NCI-H446 treated with DMSO at 0.1 percent for 48 hours (cell line): ENCODE results near the gene NOPCHAP1.
A peak's percentile ranks its signal among the peaks of the same experiment; 100 is the strongest.
"Not testable (repeated sequence)": the region's sequence is repeated elsewhere in the genome, so short reads cannot be mapped to it uniquely, and the experiment has no call there.

ENCODE experiments used
- DNase-seq: peaks from one replicate; lab custom pipeline; 2025; lab: John Stamatoyannopoulos, UW

The NOPCHAP1 gene

DNA sequence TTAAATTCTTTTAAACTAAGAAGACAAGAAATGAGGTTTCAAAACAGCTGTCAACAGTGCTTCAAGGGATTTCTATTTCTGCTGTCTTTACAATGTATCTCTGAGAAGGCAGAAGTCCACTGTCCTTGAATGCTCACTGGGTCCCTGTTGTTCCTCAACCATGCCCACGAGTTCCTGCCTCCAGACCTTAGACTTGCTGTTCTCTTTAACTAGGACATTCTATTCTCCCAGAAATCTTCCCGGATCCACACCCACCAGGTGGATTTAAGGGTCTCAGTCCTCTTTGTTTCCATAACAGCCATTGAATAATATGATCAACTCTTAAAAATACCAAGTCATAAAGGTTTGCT lies 21.3 kb upstream of the NOPCHAP1 start:
- DNase-seq: no peak

GRCh38 chr12:104966677-104967076 lies 19.4 kb upstream of the NOPCHAP1 start:
- DNase-seq: no peak

- DNase-seq: no peak
Observed at GRCh38 chr12:104969343-104969742, 16.8 kb upstream of the NOPCHAP1 start.

DNA sequence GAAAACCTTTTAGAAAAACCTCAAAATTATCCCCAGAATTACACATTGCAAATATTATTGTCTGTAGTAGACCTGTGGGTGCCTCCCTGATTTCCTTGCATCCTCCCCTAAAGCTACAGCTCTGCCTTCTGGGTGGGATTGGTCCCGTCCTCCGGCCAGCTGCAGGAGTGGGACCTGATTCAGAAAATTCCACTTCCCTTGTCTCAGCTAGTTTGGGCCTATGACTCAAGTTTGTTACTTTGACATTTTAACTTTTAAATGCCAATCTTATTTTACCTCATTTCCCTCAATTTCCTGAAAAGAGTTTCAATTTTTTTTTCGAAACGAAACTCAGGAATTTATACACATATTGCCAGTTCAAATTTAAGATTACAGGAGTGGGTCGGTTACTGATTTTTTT lies 14.8 kb upstream of the NOPCHAP1 start:
- no peak for DNase-seq

DNA sequence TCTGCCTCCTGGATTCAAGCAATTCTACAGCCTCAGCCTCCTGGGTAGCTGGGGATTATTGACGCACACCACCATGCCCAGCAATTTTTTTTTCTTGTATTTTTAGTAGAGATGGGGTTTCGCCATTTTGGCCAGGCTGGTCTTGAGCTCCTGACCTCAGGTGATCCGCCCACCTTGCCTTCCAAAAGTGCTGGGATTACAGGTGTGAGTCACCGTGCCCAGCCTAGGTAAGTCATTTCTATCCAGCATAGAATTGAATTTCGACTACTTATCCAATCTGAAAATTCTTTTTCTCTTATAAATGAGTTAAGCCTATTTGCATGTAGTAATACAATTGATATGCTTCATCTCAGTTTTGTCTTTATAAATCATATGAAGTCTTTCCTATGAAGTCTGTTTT lies 12.9 kb upstream of the NOPCHAP1 start:
- DNase-seq: no peak

GRCh38 chr12:104974626-104975290 lies 11.4 kb upstream of the NOPCHAP1 start:
- no peak for DNase-seq

GRCh38 chr12:104975587-104976343 lies 10.4 kb upstream of the NOPCHAP1 start:
- DNase-seq: no peak

DNA sequence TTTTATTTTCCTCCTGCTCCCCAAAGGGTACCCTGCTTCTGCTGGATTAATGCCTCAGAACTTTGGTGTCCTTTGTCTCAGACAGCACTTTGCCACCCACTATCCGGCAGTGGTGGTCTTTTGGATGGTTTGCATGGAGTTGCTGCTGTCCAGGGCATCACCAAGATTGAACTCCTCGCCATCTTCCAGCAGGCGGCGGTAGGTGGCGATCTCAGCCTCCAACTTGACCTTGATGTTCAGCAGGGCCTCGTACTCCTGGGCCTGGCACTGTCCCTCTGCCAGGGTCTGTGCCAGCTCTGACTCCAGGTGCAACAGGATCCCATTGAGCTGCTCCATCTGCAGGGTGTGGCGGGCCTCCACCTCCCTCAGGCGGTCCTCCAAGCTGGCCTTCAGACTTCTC lies 9.4 kb upstream of the NOPCHAP1 start:
- no peak for DNase-seq

DNA sequence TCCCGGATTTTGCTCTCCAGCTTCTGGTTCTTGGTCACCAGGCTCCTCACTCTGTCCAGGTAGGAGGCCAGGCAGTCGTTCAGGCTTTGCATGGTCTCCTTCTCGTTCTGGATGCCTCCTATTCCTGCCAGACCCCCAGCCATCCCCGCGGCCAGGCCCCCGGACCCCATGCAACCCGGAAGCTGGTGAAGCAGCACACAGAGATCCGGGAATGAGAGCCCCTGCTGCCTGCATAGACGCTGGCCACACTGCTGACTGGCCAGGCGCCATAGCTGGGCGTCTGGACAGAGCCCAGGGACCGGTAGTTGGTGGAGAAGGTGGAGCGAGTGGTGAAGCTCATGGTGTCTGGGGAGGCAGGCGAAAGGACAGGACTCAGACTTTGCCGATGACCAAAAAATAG lies 8.4 kb upstream of the NOPCHAP1 start:
- not testable (repeated sequence) for DNase-seq

DNA sequence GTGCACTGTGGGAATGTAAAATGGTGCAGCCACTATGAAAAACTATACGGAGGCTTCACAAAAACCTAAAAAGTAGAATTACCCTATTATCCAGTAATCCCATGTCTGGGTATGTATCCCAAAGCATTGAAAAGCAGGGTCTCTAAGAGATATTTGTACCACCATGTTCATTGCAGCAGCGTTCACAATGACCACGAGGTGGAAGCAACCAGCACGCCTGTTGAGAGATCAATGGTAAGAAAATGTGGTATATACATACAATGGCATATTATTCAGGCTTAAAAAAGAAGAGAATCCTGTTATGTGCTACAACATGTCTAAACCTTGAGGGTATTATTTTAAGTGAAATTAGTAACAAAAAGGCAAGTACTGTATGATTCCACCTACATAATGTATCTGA lies 910 bp upstream of the NOPCHAP1 start:
- DNase-seq: no peak

DNA sequence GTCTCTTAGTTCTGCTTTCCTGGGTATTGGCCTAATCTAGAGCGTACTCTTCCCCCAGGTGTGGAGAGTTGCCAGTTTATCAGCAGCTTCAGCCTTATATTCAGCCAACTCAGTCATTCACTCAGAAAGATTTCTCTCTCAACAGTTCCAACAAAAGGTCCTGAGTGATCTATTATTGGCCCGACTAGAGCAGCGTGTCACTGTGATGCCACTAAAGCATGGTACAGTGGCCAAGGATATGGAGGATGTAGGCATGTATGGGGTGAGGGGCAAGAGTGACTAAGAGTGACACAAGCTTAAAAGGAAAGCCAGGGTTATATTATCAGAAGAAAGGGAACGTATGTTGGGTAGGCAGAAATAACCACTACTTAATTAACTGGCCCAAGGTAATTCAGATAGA lies 4.8 kb downstream of the NOPCHAP1 start:
- no peak for DNase-seq

GRCh38 chr12:104991565-104992128 lies 5.5 kb downstream of the NOPCHAP1 start:
- DNase-seq: no peak

DNA sequence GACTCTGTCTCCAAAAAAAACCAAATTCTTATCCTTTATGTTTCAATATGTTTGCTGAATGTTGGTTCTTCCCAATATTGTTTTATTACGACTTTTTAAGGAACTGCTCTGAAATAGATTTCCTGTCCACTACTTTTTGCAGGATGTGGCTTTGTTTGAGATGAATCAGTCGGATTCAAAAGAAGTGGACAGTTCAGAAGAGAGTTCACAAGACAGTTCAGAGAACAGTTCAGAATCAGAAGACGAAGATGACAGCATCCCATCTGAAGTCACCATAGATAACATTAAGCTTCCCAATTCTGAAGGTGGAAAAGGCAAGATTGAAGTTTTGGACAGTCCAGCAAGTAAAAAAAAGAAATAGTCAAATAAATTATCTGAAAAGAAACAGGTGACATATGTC lies 8.2 kb downstream of the NOPCHAP1 start:
- no peak for DNase-seq

DNA sequence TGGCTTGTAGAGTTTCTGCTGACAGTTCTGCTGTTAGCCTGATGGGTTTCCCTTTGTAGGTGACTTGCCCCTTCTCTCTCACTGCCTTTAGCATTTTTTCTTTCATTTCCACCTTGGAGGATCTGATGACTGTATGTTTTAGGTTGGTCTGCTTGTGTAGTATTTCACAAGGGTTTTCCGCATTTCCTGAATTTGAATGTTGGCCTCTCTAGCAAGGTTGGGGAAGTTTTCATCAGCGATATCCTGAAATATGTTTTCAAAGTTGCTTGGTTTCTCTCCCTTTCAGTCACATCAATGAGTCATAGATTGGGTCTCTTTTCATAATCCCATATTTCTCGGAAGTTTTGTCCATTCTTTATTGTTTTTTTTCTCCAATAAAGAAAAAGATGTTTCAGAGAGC lies 11.4 kb downstream of the NOPCHAP1 start:
- DNase-seq: no peak

DNA sequence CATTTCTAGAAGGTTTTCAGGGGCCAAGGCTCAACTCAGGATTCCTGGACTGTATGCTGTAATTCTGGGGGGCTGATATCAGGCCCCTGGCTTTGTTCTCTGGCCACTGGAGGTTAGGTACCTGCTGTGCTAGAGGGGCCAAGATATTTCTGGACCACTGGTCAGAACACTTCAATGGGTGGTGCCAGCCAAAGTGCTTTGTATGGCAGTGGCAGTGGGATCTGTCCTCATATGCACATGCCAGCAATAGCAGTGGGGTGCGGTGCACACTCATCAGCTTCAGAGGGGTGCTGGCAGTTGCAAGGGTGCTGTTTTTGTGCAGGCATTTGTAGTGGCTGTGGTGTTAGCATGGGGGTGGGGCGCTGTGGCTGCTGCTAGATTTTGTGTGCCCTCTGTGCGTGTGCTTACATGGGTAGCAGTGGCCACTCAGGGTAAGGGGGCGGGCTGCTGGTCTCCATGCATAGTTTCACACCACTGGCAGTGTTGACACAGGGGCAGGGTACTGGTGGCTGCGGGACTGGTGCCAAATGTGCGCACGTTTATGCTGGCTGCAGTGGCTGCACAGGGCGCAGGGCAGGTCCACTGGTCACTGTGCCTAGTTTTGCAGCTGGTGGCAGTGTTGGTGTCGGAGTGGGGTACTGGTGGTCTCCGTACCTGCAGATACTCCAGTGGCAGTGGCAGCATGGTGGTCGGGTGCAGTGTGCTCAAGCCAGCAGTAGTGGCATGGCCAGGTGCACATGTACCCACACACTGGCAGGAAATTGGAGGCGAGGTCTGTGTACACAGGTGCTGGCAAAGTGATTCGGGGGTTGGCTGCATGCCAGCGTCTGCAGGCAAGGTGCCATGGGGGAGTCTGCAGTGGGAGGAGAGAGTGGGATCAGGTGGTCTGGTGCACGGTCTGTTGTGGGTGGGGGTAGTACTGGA lies 12.6 kb downstream of the NOPCHAP1 start:
- DNase-seq: no peak

- no peak for DNase-seq
Observed at GRCh38 chr12:104999347-104999685, 13.2 kb downstream of the NOPCHAP1 start.

DNA sequence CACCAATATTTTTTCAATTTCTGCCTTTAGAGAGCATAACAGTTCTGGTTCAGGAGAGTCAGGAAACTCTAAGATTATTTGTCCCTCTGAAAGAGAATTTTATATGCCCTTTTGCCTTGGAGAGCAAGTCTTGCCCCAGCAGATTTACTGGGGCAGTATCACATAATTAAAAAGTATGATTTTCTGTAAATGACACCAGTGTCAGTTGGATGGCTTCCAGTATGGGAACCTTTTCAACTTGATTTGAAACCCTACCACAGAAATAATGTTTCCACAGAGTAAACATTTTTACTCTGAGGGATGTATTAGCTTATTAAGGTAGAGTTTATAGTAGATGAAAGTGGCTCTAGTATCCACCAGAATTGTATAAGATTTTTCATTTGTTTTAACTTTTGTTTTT lies 15.4 kb downstream of the NOPCHAP1 start:
- no peak for DNase-seq

- no peak for DNase-seq
Observed at GRCh38 chr12:105013892-105014291, 27.8 kb downstream of the NOPCHAP1 start.

- DNase-seq: no peak
Observed at GRCh38 chr12:105014603-105015002, 28.5 kb downstream of the NOPCHAP1 start.

DNA sequence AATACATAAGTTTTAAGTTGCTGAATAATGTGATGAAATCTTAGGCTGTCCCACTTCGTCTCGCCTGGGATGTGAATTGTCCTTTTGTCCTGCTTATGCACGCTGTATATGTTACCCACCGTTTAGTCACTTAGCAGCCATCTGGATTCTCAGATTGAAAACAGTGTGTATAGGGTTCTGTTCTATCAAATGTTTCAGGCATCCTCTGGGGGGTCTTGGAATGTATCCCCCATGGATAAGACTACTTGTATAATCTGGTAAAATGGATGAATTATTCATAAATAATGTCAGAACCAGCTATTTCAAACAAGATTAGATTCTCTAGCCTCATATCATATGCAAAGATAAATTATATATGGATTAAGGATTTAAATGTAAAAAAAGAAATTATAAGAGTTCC lies 29.4 kb downstream of the NOPCHAP1 start:
- DNase-seq: no peak

DNA sequence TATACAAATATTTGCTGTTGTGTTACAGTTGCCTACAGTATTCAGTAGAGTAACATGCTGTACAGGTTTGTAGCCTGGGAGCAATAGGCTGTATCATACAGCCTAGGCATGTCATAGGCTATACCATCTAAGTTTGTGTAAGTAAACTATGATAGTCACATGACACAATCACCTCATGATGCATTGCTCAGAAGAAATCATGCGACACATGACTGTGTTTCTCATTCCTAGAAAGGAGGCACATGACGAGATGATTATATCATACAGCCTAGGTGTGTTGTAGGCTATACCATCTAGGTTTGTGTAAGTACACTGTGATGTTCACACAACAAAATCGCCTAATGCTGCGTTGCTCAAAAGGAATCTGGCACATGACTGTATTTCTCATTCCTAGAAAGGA lies 31.9 kb downstream of the NOPCHAP1 start:
- no peak for DNase-seq

- DNase-seq: peak; percentile 75
Observed at GRCh38 chr12:105018776-105019175, 32.7 kb downstream of the NOPCHAP1 start.
